Liver (tissue), 3 donors: ENCODE measurements around the gene FUBP3.

Source experiments
- ATF3 ChIP-seq: IDR thresholded peaks from 2 replicates; pipeline ENCODE4 v1.6.1; 2016; ENCODE audit warnings: antibody characterized with exemption
- JUND ChIP-seq, 2 donors: IDR thresholded peaks; 2 replicates each; pipeline ENCODE4 v1.6.1; 2016; ENCODE audit warnings: antibody characterized with exemption in 2 of 2
- RAD21 ChIP-seq, 2 donors: IDR thresholded peaks; 2 replicates each; pipeline ENCODE4 v1.6.1; 2016; ENCODE audit warnings: antibody characterized with exemption in 2 of 2, mild to moderate bottlenecking in 2 of 2
- REST ChIP-seq: IDR thresholded peaks from 2 replicates; pipeline ENCODE4 v1.6.1; 2016; ENCODE audit warnings: antibody characterized with exemption, mild to moderate bottlenecking
- TF ChIP-seq, protein P1 (sequence below): fragments of 150-350 bp; IDR thresholded peaks from 2 replicates; pipeline ENCODE4 v1.5.1; 2017; ENCODE audit warnings: improper control_type of control experiment, low read depth, low read length; ENCODE audit not compliant: missing input control
- donor health status: healthy.
- donor health status: healthy.

DNA sequence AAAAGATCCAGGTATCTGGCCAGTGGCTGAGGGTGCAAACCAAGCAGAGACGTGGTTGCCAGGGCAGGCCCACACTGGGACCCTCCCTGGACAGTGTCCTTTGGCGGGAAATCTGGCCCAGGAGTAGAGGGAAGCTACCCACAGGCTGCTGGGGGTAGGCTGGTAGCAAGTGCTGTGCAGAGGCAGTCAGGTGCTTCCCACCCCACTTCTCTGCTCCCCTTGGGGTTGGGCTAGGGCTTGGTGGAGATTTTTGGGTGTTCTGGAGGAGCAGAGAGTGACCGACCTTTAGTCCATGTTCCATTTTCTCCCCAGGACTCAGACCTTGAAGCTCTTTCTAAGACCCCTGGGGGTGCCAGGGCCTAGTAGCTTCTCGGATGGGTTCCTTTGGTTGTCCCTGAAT, 90.6 kb downstream of the FUBP3 start:
- TF ChIP-seq, protein P1, sequence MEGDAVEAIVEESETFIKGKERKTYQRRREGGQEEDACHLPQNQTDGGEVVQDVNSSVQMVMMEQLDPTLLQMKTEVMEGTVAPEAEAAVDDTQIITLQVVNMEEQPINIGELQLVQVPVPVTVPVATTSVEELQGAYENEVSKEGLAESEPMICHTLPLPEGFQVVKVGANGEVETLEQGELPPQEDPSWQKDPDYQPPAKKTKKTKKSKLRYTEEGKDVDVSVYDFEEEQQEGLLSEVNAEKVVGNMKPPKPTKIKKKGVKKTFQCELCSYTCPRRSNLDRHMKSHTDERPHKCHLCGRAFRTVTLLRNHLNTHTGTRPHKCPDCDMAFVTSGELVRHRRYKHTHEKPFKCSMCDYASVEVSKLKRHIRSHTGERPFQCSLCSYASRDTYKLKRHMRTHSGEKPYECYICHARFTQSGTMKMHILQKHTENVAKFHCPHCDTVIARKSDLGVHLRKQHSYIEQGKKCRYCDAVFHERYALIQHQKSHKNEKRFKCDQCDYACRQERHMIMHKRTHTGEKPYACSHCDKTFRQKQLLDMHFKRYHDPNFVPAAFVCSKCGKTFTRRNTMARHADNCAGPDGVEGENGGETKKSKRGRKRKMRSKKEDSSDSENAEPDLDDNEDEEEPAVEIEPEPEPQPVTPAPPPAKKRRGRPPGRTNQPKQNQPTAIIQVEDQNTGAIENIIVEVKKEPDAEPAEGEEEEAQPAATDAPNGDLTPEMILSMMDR, result no peak
- TF ChIP-seq JUND (IDR thresholded peaks at IDR 0.05) (no peak), RAD21 (IDR thresholded peaks at IDR 0.05) (no peak), ATF3 (no peak), REST (no peak)
